HG03175 (cell line): Measurements from ENCODE around the gene SNTG2.

ENCODE experiments used
- ATAC-seq: cut with Tn5 transposase; IDR thresholded peaks from one replicate; pipeline ENCODE4 v1.9.1; 2021; ENCODE audit warnings: mild to moderate bottlenecking, moderate library complexity; ENCODE audit not compliant: unreplicated experiment

The SNTG2 gene

DNA sequence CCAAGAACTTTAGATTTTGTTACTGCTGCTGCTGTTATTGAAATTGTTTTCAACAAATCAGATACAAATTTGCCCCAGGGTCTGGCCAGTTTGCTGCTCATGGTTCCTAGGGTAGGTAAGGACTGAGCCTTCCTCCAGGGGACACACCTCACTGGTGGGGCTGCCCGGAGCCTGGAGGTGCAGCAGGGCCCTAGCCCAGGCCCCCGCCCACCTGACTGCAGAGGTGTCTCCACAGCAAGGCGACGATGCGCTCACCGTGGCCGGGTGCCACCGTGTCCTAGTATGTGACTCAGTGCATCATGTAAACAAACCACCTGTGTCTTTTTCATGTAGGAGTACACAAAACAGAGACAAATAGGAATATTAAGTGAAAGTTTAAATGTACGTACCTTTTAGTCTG, 309.1 kb downstream of the SNTG2 start:
- ATAC-seq = no peak

DNA sequence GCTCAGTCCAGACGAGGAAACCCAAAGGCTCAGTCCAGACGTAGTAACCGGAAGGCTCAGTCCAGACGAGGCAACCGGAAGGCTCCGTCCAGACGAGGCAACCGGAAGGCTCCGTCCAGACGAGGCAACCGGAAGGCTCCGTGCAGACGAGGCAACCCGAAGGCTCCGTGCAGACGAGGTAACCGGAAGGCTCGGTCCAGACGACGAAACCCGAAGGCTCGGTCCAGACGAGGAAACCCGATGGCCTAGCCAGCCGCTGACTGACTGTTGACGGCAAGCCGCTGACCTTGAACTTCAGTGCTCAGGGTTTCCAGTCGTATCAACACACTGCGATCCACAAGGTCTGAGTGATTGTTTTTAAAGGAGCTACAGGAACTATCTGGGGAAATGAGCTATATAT, 312.0 kb downstream of the SNTG2 start:
- no peak for ATAC-seq

DNA sequence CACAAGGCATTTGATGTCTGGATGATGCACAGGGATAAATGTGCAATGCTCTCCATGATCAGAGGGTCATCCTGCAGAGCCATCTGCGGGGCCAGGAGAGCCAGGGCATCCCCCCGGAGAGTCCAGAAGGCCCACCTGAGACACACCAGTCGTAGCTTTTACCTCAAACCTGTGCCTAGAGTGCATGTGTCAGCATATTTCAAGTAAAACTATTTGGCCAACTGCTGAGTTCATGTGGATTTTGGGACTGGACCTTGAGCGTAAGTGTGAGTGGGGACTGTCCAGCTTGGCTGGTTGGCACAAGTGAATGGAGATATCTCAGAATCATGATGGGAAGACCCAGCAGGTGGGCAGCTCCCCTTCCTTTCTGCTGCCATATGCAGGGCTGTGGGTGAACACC, 314.8 kb downstream of the SNTG2 start:
- no peak for ATAC-seq

DNA sequence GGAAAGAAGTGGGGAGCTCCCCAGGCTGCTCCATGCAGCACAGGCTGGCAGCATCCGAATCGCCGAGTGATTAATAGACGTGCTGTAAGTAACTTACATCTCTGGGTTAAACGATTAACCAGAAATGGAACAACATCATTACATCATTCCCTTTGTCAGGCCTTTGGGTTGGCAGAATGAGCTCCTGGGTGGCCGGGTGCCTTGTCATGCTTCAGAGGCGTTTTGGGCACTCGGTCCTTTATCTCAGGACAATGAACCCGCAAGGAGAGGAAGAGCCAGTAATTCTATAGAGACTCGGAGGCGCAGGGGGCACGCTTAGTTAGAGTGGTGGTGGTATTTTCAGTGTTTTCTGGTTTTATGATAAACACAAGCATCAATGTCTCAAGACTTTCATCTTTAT, 315.7 kb downstream of the SNTG2 start:
- ATAC-seq = no peak

DNA sequence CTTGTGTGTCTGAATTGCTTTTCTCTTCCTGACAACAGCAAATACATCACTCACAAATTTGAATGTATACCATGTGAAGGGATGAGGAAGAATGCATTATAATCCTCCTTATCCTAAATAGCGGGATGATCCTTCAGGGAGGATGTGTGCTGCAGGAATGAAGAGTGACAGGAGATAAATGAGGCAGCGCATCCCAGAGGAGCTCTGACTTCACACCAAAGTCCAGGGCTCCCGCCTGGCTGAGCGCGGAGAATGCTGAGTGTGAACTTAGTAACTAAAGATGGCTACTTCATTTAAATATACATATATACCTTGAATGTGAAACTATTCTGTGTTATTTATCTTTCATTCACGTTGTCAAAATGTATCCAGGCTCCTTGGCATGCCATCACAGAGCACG, 317.4 kb downstream of the SNTG2 start:
- ATAC-seq = no peak

DNA sequence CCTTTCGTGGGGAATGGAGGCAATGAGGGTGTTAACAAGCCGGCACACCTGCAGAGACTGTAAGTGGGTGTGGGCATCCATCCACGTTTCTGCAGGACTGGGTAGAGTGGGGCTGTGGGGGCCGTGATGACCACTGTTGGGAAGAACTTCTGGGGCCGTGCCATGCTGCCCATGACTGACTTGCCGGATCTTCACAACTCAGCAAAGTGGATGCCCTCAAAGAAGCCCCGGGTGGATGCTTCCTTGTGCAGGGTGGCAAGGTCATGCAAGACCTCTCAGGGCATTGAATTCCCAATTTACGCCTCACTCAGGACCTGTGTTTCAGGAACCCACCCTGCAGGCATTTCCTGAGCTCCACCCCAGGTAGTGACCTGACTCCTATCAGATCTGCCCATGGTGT, 319.2 kb downstream of the SNTG2 start:
- no peak for ATAC-seq

DNA sequence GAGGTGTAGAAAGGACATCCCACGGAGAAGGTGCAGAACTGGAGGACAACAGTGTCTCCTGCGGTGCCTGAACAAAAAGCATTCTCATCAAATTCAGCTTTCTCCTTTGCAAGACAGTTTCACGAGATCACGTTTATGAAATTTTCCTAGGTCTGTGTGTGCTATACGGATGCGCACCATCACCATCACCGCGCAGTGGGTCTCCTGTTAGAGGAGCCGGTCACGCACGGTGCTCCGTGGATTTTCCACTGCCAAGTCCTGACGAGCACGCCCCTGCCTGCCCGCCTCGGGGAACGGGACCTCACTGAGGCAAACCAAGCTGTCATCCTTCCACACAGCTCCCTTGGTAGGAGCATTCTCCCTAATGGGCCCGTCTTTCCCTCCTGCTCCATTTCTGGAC, 322.2 kb downstream of the SNTG2 start:
- ATAC-seq = no peak

DNA sequence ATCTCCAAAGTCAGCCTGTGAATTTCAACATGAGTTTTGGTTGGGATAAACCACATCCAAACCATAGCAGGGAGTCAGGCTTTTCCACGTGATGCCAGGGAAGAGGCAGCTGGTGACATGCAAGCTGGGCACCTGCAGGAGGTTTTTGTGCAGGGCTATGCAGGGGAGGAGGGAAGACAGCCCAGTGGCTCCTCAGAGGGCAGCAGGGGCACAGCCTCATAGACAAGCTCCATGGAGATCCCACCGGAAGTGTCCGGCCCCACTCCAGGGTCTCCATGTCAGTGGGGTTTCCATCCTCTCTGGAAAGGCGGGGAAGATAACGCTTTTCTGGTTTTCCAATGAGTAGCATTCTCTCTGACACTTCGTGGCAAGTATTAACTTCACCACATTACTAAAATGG, 327.0 kb downstream of the SNTG2 start:
- no peak for ATAC-seq

DNA sequence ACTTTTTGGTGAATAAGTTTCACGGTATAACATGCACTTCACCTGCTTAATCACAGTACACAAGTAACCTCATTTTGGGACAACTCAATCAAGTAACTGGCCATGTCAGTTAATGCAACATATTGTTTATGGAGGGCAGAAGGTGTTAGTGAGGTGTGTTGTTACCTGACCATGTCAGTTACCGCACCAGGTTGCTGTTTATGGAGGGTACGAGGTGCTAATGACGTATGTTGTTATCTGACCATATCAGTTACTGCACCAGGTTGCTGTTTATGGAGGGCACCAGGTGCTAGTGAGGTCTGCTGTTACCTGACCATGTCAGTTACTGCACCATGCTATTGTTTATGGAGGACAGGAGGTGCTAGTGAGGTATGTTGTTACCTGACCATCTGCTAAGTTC, 327.5 kb downstream of the SNTG2 start:
- no peak for ATAC-seq

DNA sequence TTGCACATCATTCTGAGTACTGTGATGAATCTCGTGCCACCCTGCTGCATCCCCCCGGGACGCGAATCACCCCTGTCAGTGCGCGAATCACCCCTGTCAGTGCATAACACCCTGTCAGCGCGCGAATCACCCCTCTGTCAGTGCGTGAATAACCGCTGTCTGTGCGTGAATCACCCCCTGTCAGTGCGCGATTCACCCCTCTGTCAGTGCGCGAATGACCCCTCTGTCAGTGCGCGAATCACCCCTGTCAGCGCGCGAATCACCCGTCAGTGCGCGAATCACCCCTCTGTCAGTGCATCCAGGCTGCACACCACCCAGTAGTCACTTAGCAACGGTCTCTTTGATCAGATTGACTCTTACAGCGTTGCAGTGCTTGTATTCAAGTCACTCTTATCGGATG, 328.2 kb downstream of the SNTG2 start:
- ATAC-seq = no peak

DNA sequence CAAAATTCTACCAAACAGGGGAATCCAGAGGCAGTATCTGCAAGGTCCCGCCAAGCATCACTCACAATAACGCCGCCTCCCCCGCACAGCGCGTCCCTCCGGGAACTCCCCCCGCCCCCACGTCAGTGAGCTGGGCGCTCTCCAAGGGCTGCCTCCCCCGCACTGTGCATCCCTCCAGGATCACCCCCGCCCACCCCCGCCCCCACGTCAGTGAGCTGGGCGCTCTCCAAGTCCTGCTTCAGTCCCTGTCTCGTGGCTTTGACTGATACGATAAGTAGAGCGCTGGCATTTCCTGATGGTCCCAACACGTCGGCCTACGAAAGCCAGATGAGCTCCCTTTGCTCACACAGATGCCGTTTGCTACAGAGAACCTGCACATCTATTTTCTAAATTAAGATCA, 331.9 kb downstream of the SNTG2 start:
- no peak for ATAC-seq

DNA sequence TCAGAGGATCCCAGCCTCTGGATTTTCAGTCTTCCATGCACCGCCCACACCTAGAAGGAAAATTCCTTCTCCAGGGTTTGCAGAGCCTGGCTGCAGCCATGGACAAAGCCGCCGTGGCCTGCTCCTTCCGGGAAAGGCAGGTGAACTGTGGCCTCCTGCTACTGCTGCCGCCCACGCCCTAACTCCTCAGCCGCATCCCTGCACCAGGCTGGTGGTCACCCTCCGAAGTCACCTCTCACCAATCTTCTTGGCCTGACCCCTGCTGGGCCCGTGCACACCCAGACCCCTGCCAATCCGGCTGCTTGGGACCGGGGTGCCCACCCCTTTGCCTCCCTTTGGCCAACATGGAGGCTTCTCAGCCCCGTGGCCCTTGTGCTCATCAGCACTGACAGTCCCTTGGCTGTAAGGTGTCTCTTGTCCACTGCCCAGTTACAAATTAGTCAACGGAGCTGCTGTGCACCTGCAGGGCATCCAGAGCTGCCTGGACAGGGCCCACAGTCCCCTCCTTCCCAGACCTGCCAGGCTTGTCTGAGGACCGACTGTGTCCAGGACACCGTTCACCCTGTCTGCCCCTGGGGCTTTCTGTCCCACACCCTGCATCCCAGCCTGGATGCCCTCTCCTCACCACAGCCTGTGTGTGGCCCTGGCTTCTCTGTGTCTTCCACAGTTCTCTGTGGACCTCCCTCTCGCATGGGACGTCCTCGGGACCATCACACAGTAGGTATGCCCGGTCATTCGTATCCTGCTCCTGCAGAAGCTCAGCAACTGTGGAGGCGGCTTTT, 332.6 kb downstream of the SNTG2 start:
- no peak for ATAC-seq

DNA sequence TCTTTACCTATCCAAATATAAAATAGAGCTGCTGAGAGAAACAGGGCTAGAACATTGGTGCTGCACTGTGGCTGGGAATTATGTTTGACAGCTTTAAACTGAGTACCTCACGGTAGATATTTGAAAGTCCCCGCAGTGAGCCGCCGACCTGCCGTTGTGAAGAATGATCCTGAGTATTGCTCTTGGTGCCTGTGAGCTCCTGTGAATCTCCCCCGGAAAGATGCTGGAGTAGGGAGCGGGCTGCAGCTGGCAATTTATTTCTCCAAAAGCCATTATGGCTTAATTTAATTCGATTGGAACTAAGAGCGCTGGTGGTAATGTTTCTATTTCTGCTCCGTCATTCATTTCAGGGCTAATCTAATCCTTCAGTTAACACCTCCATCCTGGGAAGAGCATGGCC, 333.2 kb downstream of the SNTG2 start:
- no peak for ATAC-seq

DNA sequence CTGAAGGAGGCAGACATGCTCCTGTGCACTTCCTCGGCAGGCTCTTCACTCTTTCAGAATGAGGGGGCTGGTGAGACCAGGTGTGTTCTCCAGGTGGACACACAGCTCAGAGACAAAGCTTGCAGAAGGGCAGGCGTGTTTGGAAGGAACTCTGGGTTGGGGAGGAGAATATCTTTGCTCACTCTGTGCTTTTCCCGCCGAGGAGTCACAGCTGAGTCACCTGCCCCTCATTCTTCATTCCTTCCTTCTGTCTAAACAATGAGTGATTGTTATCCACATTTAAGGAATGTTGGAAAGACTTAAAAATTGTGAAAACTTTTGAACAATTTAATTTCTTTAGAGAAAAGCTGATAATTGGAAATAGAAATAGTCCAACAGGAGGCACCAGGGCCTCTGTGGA, 336.3 kb downstream of the SNTG2 start:
- ATAC-seq = no peak

DNA sequence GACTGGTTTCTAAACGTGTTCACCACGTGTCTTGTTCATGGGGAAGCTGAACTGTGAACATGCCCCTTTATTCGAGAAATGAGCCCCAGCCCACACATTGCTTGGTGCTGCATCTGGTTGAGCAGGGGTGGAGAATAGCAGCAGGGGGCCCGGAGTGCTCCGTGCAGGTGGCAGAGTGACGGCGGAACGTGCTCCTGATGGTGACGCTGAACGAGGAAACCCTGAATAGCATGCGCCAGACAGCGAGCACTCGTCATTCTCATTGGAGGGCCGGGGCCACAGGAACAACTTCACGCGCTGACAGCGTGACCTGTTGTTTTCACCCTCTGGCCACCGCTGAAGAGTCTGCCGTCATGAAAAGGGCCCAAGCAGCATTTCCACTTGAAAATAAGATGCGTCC, 336.8 kb downstream of the SNTG2 start:
- ATAC-seq = no peak

DNA sequence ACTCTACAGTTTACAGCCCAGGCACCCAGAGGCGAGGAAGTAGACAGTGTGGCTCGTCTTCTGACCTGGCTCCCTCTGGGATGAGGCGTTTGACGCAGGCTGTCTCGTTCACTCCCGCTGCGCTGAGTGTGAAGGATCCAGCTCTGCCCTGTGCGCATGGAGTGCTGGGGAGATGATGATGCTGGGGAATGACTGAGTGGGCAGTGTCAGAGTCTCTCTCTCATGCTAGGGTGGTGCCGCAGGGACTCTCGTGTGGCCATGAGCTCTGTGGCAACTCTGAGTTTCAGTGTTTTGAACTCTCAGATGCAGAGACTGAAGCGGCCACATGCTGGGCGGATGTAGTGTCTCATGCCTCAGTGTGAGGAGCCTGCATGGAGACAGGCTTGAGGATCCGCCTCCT, 344.3 kb downstream of the SNTG2 start:
- ATAC-seq = no peak

DNA sequence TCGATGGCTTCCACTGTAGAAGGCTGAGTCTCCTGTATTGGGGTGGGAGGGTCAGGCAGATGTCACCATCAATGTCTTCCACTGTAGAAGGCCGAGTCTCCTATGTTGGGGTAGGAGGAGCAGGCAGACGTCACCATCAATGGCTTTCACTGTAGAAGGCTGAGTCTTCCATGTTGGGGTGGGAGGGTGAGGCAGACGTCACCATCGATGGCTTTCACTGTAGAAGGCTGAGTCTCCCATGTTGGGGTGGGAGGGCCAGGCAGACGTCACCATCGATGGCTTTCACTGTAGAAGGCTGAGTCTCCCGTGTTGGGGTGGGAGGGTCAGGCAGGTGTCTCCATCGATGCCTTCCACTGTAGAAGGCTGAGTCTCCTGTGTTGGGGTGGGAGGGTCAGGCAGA, 345.1 kb downstream of the SNTG2 start:
- ATAC-seq = no peak

DNA sequence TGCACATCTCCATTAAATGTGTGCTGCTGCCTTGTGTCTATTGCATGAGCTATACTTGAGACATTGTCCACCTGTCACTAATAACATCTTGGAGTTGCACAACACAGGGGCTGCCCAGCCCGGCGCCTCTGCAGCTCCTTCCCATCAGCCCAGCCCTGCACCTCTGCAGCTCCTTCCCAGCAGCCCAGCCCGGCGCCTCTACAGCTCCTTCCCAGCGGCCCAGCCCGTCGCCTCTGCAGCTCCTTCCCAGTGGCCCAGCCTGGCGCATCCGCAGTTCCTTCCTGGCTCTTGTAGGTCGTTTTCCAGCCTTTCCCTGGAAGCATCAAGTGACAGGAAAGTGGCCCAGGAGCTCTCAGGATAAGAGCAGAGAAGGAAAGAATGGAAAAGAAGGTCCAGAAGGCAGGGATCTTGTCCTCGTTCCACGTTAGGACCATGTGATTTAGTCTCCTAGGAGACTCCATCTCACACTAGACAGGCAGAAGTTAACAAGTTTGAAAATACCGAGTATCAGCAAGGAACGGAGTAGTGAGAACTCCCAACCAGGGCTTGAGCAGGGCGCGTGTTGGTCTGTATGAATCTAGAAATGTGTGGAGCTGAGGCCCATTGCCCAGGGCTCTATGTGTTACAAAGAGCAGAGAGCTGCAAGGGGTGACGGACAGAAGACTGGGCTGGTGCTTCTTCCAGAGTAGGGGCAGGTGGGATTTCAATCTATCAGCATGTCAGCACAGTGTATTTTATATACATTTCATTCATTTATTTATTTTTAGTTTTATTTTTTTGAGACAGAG, 346.9 kb downstream of the SNTG2 start:
- no peak for ATAC-seq

DNA sequence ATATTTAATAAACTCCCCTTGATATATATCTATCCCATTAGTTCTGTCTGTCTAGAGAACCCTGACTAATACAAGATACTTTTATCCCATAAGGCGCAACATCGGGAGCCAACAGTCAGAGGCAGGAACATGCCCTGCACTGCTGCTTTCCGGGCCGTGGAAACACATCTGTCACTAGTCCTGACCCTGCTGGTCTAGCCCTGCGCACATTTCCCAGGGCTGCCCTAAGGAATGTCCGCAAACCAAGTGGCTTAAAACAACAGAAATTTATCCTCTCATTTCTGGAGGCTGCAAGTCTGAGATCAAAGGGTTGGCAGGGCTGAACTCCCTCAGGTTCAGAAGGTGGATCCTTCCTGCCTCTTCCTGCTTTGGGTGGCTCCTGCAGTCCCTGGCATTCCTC, 348.4 kb downstream of the SNTG2 start:
- no peak for ATAC-seq

DNA sequence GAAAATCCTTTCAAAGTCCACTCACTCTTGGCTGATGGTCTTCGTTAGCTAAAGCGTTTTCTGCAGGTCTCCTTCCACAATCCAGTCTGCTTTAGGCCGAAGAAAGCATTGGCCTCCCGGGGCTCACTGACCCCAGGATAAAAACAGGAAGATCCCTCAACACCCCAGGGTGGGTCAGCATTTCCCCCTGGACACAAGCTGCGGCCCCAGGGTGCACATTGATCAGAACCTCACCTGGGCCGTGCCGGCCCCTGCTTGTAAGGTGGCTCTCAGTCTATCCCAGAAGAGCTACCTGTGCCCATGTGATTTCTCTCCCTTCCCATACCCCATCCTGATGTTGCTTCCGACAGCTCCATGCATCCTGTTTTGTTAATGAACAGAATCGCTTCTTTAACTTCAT, 349.6 kb downstream of the SNTG2 start:
- ATAC-seq = no peak

DNA sequence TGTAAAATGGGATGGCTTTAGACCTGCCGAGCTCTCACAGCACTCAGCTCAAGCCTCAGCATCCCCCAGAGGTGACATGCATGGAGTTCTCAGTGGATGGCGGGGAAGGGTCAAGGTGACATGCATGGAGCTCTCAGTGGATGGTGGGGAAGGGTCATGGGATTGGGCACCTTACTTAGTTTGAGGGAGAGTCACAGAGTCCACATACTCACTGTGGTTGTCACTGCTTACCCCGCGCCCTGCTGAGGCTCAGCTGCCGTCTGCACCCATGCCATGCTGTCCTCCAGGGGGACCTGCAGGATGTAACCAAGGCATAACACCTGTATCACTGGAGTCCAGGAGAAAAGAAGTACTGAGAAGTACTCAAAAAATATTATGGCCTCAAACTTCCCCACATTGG, 350.4 kb downstream of the SNTG2 start:
- ATAC-seq = no peak

DNA sequence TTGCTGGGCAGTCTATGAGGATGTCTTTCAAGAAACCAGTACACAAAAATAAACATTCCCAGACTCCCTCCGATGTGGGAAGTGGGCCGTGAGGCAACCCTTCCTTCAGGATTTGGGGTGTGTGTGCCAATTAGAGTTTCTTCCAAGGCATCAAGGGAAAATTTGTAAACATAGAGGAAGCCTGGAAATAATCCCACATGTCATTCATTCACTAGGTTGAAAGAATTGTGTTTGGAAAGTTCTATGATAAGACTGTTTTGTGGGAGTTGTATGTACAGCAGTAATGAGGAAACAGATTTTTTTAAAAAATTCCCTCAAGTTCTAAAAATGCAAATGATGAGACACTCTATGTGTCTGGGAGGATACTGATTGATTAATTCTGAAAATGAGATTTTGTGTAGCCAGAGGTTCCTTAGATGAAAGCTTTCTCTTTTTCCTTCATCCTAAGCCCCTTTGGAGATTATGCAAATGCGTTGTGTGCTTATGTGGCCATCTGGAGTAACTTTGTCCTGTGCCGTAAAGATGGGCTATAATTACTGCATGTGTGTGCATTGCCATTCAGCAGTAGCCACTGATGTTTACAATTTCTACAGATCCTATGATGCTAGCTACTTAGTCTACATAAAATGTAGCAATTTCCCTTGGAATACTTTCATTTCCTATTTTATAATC, 354.8 kb downstream of the SNTG2 start:
- ATAC-seq = no peak
